HepG2 (cell line): ENCODE results near the gene DDX49.

Experiments
- BHLHE40 ChIP-seq: IDR thresholded peaks from 2 replicates; pipeline ENCODE4 v1.6.1; 2011; ENCODE audit warnings: low read length, improper control_type of control experiment
- E2F5 ChIP-seq: sonication (generic); formaldehyde crosslinking; conservative IDR thresholded peaks from 2 replicates; pipeline ENCODE4 v1.4.0; 2020; ENCODE audit warnings: missing genetic modification reagents
- EZH2 ChIP-seq: conservative IDR thresholded peaks from 2 replicates; pipeline ENCODE4 v1.6.1; 2012; ENCODE audit warnings: mild to moderate bottlenecking, low read depth, low read length, moderate library complexity
- GTF2F1 ChIP-seq: fragments of 150-350 bp; IDR thresholded peaks from 2 replicates; pipeline ENCODE4 v1.6.1; 2014; ENCODE audit warnings: low read length
- PHF20 ChIP-seq: sonication (generic); formaldehyde crosslinking; IDR thresholded peaks from 2 replicates; pipeline ENCODE4 v1.5.0; 2020; ENCODE audit warnings: mild to moderate bottlenecking, missing genetic modification reagents
- RARG ChIP-seq: sonication (generic); formaldehyde crosslinking; IDR thresholded peaks from 2 replicates; pipeline ENCODE4 v1.4.0; 2020; ENCODE audit warnings: low read depth, mild to moderate bottlenecking, missing genetic modification reagents
- SP1 ChIP-seq, 2 experiments: fragments of 450-650 bp in 1 of 2; sonication (generic) in 1 of 2; formaldehyde crosslinking in 1 of 2; IDR thresholded peaks; 2 replicates each; pipeline versions ENCODE4 v1.4.0 to v1.6.1; 2016 to 2020; ENCODE audit warnings: missing genetic modification reagents in 1 of 2
- ZBTB3 ChIP-seq: sonication (generic); formaldehyde crosslinking; IDR thresholded peaks from 2 replicates; pipeline ENCODE4 v1.4.0; 2020; ENCODE audit warnings: low read depth, mild to moderate bottlenecking, moderate library complexity, missing genetic modification reagents, borderline replicate concordance
- TF ChIP-seq, protein P1 (sequence below): sonication (generic); formaldehyde crosslinking; IDR thresholded peaks from 2 replicates; pipeline ENCODE4 v1.5.0; 2020; ENCODE audit warnings: mild to moderate bottlenecking, missing genetic modification reagents, moderate library complexity

DNA sequence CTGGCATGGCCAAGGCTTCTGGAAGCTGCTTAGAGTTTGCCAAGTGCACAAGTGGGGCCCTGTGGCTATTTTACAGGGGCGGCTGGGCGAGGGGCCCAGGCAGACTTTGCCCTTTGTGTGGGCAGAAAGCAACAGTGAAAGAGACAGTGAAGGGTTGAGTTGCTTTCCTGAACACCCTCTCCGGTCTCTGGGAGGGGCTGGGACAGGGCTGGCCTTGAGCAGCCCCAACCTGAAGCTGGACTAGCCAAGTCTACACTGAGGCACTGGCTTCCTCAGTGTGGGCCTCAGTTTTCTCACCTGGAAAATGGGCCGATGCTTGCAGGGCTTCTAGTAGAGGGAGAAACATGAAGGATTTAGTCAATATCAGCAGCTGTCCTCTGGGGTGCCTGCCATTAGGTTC is 23.9 kb downstream of the DDX49 start:
- TF ChIP-seq GTF2F1 (no peak), PHF20 (CRISPR knock-in tag) (no peak), ZBTB3 (CRISPR knock-in tag) (no peak), SP1 (IDR thresholded peaks at IDR 0.05) (no peak), SP1 (CRISPR knock-in tag; IDR thresholded peaks at IDR 0.05) (no peak), BHLHE40 (no peak), E2F5 (CRISPR knock-in tag) (no peak), RARG (CRISPR knock-in tag) (no peak), EZH2 (no peak)
- TF ChIP-seq, protein P1, sequence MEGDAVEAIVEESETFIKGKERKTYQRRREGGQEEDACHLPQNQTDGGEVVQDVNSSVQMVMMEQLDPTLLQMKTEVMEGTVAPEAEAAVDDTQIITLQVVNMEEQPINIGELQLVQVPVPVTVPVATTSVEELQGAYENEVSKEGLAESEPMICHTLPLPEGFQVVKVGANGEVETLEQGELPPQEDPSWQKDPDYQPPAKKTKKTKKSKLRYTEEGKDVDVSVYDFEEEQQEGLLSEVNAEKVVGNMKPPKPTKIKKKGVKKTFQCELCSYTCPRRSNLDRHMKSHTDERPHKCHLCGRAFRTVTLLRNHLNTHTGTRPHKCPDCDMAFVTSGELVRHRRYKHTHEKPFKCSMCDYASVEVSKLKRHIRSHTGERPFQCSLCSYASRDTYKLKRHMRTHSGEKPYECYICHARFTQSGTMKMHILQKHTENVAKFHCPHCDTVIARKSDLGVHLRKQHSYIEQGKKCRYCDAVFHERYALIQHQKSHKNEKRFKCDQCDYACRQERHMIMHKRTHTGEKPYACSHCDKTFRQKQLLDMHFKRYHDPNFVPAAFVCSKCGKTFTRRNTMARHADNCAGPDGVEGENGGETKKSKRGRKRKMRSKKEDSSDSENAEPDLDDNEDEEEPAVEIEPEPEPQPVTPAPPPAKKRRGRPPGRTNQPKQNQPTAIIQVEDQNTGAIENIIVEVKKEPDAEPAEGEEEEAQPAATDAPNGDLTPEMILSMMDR = no peak
